ENCODE measurements around the gene C12orf57. TPM values are rescaled to one million over a fixed set of nuclear protein-coding genes. Genes with fewer than 3 reads are reported as not detected.

C12orf57 gene
- total and polyA plus RNA-seq, 2 donors (not counting 1 experiment from before 2014, with no cell fraction given), result 107 to 220 TPM

GRCh38 chr12:6963791-6964413 is 20.1 kb downstream of the C12orf57 start:
- DNase-seq (ENCODE audit: low read depth in 2 of 2), result no peak
- Histone ChIP-seq H3K79me2 (ENCODE audit: control insufficient read depth, insufficient read depth, low read length) (peaks cover 13% of the 10 kb centered on the region), H2AFZ (ENCODE audit: low read length) (no peak overlapping the region), H4K20me1 (ENCODE audit: control insufficient read depth, extremely low read depth, insufficient read depth, low read length) (no peaks in the 10 kb centered on the region), H3K27ac (ENCODE audit: insufficient read depth, low read length) (no peak overlapping the region), H3K4me2 (ENCODE audit: extremely low read depth, insufficient read depth, low read length) (no peak overlapping the region), H3K36me3 (ENCODE audit: control insufficient read depth, insufficient read depth, low read length) (peaks cover 24% of the 10 kb centered on the region), H3K27me3 (ENCODE audit: control insufficient read depth, insufficient read depth, low read length) (no peaks in the 10 kb centered on the region), H3K4me1 (ENCODE audit: control insufficient read depth, extremely low read depth, insufficient read depth, low read length) (peaks cover 4% of the 10 kb centered on the region), H3K9ac (ENCODE audit: insufficient read depth, low read length) (no peak overlapping the region), H3K4me3 (replicated peaks in 1 of 4; ENCODE audit: control extremely low read depth in 1 of 4, insufficient read depth in 1 of 4, low read depth in 3 of 4, low read length in 4 of 4) (no peak overlapping the region), H3K9me3 (ENCODE audit: control insufficient read depth, insufficient read depth, low read depth, low read length) (no peaks in the 10 kb centered on the region)
- TF ChIP-seq EZH2 (IDR thresholded peaks at IDR 0.05; ENCODE audit: low read length, missing control alignments), result no peak
- no peak for TF ChIP-seq CTCF (conservative IDR thresholded peaks at IDR 0.05 in 1 of 2, IDR thresholded peaks at IDR 0.05 in 1 of 2; ENCODE audit: low read depth in 1 of 2, low read length in 2 of 2)

GRCh38 chr12:6964605-6965025 is 20.8 kb downstream of the C12orf57 start:
- Histone ChIP-seq H3K27me3 (ENCODE audit: control insufficient read depth, insufficient read depth, low read length) (no peaks in the 10 kb centered on the region), H2AFZ (ENCODE audit: low read length) (no peak overlapping the region), H3K4me3 (replicated peaks in 1 of 4; ENCODE audit: control extremely low read depth in 1 of 4, insufficient read depth in 1 of 4, low read depth in 3 of 4, low read length in 4 of 4) (no peak overlapping the region), H3K79me2 (ENCODE audit: control insufficient read depth, insufficient read depth, low read length) (peaks cover 19% of the 10 kb centered on the region), H3K36me3 (ENCODE audit: control insufficient read depth, insufficient read depth, low read length) (peaks cover 24% of the 10 kb centered on the region), H3K4me2 (ENCODE audit: extremely low read depth, insufficient read depth, low read length) (no peak overlapping the region), H4K20me1 (ENCODE audit: control insufficient read depth, extremely low read depth, insufficient read depth, low read length) (no peaks in the 10 kb centered on the region), H3K9me3 (ENCODE audit: control insufficient read depth, insufficient read depth, low read depth, low read length) (no peaks in the 10 kb centered on the region), H3K27ac (ENCODE audit: insufficient read depth, low read length) (no peak overlapping the region), H3K9ac (ENCODE audit: insufficient read depth, low read length) (no peak overlapping the region), H3K4me1 (ENCODE audit: control insufficient read depth, extremely low read depth, insufficient read depth, low read length) (peaks cover 9% of the 10 kb centered on the region)
- DNase-seq (ENCODE audit: low read depth in 2 of 2), result no peak
- no peak for TF ChIP-seq EZH2 (IDR thresholded peaks at IDR 0.05; ENCODE audit: low read length, missing control alignments)

- Histone ChIP-seq H3K27ac (ENCODE audit: insufficient read depth, low read length) (no peak overlapping the region), H3K9me3 (ENCODE audit: control insufficient read depth, insufficient read depth, low read depth, low read length) (no peaks in the 10 kb centered on the region), H4K20me1 (ENCODE audit: control insufficient read depth, extremely low read depth, insufficient read depth, low read length) (no peaks in the 10 kb centered on the region), H3K79me2 (ENCODE audit: control insufficient read depth, insufficient read depth, low read length) (peaks cover 24% of the 10 kb centered on the region), H3K4me3 (replicated peaks in 1 of 4; ENCODE audit: control extremely low read depth in 1 of 4, insufficient read depth in 1 of 4, low read depth in 3 of 4, low read length in 4 of 4) (no peak overlapping the region), H3K27me3 (ENCODE audit: control insufficient read depth, insufficient read depth, low read length) (no peaks in the 10 kb centered on the region), H3K4me2 (ENCODE audit: extremely low read depth, insufficient read depth, low read length) (no peak overlapping the region), H2AFZ (ENCODE audit: low read length) (no peak overlapping the region), H3K36me3 (ENCODE audit: control insufficient read depth, insufficient read depth, low read length) (peaks cover 24% of the 10 kb centered on the region), H3K4me1 (ENCODE audit: control insufficient read depth, extremely low read depth, insufficient read depth, low read length) (peaks cover 9% of the 10 kb centered on the region), H3K9ac (ENCODE audit: insufficient read depth, low read length) (no peak overlapping the region)
- TF ChIP-seq EZH2 (IDR thresholded peaks at IDR 0.05; ENCODE audit: low read length, missing control alignments) (no peak), CTCF (conservative IDR thresholded peaks at IDR 0.05 in 1 of 2, IDR thresholded peaks at IDR 0.05 in 1 of 2; ENCODE audit: low read depth in 1 of 2, low read length in 2 of 2) (peak; percentile 78 to 89)
- peak; percentile 73 to 90 for DNase-seq (ENCODE audit: low read depth in 2 of 2)
These were observed 21.3 kb downstream of the C12orf57 start for GRCh38 chr12:6965026-6965661.
